Mesendoderm (in vitro differentiated cells): ENCODE measurements around the gene MARCHF10.
A peak's percentile ranks its signal among the peaks of the same experiment; 100 is the strongest.

Source experiments
- DNase-seq: peaks from one replicate; pipeline ENCODE4 v3.0.0; 2013
- H2AK5ac ChIP-seq: 2 replicates; pipeline ENCODE4 v1.6.1; 2013; ENCODE audit warnings: low read length, inconsistent platforms
- H2BK120ac ChIP-seq: 2 replicates; pipeline ENCODE4 v1.6.1; 2013; ENCODE audit warnings: low read depth, mild to moderate bottlenecking, low read length, moderate library complexity, mixed read lengths
- H2BK15ac ChIP-seq: replicated peaks from 2 replicates; pipeline ENCODE4 v1.6.1; 2013; ENCODE audit warnings: low read depth, mild to moderate bottlenecking, moderate library complexity
- H2BK5ac ChIP-seq: 2 replicates; pipeline ENCODE4 v1.6.1; 2013; ENCODE audit warnings: low read length, inconsistent platforms
- H3K18ac ChIP-seq: 2 replicates; pipeline ENCODE4 v1.6.1; 2013; ENCODE audit warnings: mild to moderate bottlenecking, low read length, mixed read lengths
- H3K23ac ChIP-seq: one replicate; pipeline ENCODE4 v1.6.1; 2013; ENCODE audit warnings: low read length
- H3K27ac ChIP-seq: 2 replicates; pipeline ENCODE4 v1.5.1; 2013; ENCODE audit warnings: low read depth, mild to moderate bottlenecking, inconsistent platforms, low read length, moderate library complexity
- H3K27me3 ChIP-seq: 2 replicates; pipeline ENCODE4 v1.6.1; 2013; ENCODE audit warnings: low read length, control low read depth, mild to moderate bottlenecking, inconsistent platforms; ENCODE audit not compliant: insufficient read depth, poor library complexity
- H3K36me3 ChIP-seq: 2 replicates; pipeline ENCODE4 v1.6.1; 2013; ENCODE audit warnings: low read length, inconsistent platforms; ENCODE audit not compliant: control insufficient read depth, insufficient read depth
- H3K4ac ChIP-seq: one replicate; pipeline ENCODE4 v1.6.1; 2013; ENCODE audit warnings: low read depth, mild to moderate bottlenecking, low read length, moderate library complexity
- H3K4me1 ChIP-seq: 2 replicates; pipeline ENCODE4 v1.6.1; 2013; ENCODE audit warnings: low read depth, low read length, inconsistent platforms; ENCODE audit not compliant: control insufficient read depth
- H3K4me2 ChIP-seq: 2 replicates; pipeline ENCODE4 v1.6.1; 2013; ENCODE audit warnings: low read length
- H3K4me3 ChIP-seq: 2 replicates; pipeline ENCODE4 v1.5.1; 2013; ENCODE audit warnings: mild to moderate bottlenecking, low read length
- H3K56ac ChIP-seq: one replicate; pipeline ENCODE4 v1.6.1; 2013; ENCODE audit warnings: low read length
- H3K79me1 ChIP-seq: 2 replicates; pipeline ENCODE4 v1.6.1; 2013; ENCODE audit warnings: low read length, inconsistent platforms
- H3K79me2 ChIP-seq: 2 replicates; pipeline ENCODE4 v1.6.1; 2013; ENCODE audit warnings: mild to moderate bottlenecking, low read length; ENCODE audit not compliant: control insufficient read depth, insufficient read depth
- H3K9ac ChIP-seq: 2 replicates; pipeline ENCODE4 v1.6.1; 2013; ENCODE audit warnings: low read length, inconsistent platforms
- H4K5ac ChIP-seq: one replicate; pipeline ENCODE4 v1.6.1; 2013; ENCODE audit warnings: low read length
- H4K8ac ChIP-seq: one replicate; pipeline ENCODE4 v1.6.1; 2013; ENCODE audit warnings: low read depth, mild to moderate bottlenecking, control low read depth, low read length, moderate library complexity
- WGBS: extraction: QIAGEN DNeasy Blood & Tissue Kit; methylation state at CpG from one replicate; pipeline ENCODE4 v1.1.7; 2013; ENCODE audit warnings: low lambda C conversion rate, missing lambda C conversion rate; ENCODE audit not compliant: insufficient coverage; ENCODE audit errors: extremely low coverage; 5-methylcytosine and 5-hydroxymethylcytosine counted together

The MARCHF10 gene

DNA sequence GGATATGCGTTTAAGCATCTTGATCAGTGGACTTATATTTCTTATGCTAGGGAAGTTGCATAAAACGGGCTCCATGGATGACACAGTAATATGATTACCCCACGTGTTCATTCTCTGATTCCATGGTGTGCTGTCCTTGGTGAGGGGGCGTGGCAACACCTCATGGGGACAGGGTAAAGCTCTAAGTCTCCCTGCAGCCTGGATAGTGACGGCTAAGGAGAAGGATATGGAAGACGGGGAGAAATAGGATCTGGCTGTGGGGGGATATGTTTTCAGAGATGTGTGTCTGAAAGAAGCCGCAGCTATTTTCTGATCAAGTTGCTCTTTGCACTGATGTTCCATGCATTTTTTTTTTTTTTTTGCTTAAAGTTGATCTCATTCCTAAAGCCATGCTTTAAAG is 84.3 kb downstream of the MARCHF10 start:
- Histone ChIP-seq H3K27ac (no peak overlapping the region), H3K79me2 (no peaks in the 10 kb centered on the region), H3K18ac (no peak overlapping the region), H3K36me3 (no peaks in the 10 kb centered on the region), H2AK5ac (no peak overlapping the region), H4K5ac (no peak overlapping the region), H3K23ac (no peak overlapping the region), H4K8ac (no peak overlapping the region), H3K4me1 (no peaks in the 10 kb centered on the region), H3K4me3 (no peak overlapping the region), H3K4me2 (no peak overlapping the region), H3K4ac (no peak overlapping the region), H3K79me1 (no peaks in the 10 kb centered on the region), H2BK15ac (no peak overlapping the region), H3K27me3 (no peaks in the 10 kb centered on the region), H3K9ac (no peak overlapping the region), H3K56ac (no peak overlapping the region), H2BK120ac (no peak overlapping the region), H2BK5ac (no peak overlapping the region)
- WGBS, result no CpG with 5 or more reads among the region's 7 CpGs
- DNase-seq, result peak; percentile 37

DNA sequence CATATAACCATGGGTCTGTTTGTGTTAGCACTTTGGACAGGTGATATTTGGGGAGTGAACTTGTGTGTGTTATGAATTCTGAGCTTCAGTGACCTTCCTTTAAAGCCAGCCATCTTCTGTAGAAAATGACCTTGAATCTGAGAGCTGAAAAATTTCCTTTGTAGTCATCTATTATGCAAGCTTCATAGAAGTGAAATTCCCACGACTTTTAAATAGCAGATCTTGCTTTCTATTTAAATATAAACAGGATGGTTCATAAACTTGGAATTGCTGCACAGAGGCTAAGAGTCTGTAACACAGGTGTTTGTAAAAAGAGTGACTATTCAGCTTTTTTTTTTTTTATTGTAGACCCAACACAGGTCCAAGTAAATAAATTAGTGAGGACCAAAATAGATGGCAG is 85.5 kb downstream of the MARCHF10 start:
- H3K36me3 ChIP-seq, result no peaks in the 10 kb centered on the region
- H3K4me2 ChIP-seq, result no peak overlapping the region
- H3K18ac ChIP-seq, result no peak overlapping the region
- no peaks in the 10 kb centered on the region for H3K79me2 ChIP-seq
- H3K27me3 ChIP-seq, result no peaks in the 10 kb centered on the region
- WGBS, result no CpG with 5 or more reads among the region's 1 CpG
- no peak overlapping the region for H3K4me3 ChIP-seq
- H3K79me1 ChIP-seq, result no peaks in the 10 kb centered on the region
- no peak overlapping the region for H3K23ac ChIP-seq
- no peak overlapping the region for H3K56ac ChIP-seq
- no peak for DNase-seq
- H4K8ac ChIP-seq, result no peak overlapping the region
- H3K9ac ChIP-seq, result no peak overlapping the region
- no peak overlapping the region for H2BK15ac ChIP-seq
- no peak overlapping the region for H2BK120ac ChIP-seq
- no peak overlapping the region for H4K5ac ChIP-seq
- no peak overlapping the region for H2AK5ac ChIP-seq
- no peaks in the 10 kb centered on the region for H3K4me1 ChIP-seq
- no peak overlapping the region for H3K27ac ChIP-seq
- H2BK5ac ChIP-seq, result no peak overlapping the region
- no peak overlapping the region for H3K4ac ChIP-seq

GRCh38 chr17:62720126-62720850 is 87.8 kb downstream of the MARCHF10 start:
- Histone ChIP-seq H3K79me2 (no peaks in the 10 kb centered on the region), H4K8ac (no peak overlapping the region), H2BK120ac (no peak overlapping the region), H3K79me1 (no peaks in the 10 kb centered on the region), H2BK15ac (no peak overlapping the region), H3K9ac (no peak overlapping the region), H3K56ac (peak overlapping the region; percentile 53), H3K4me2 (no peak overlapping the region), H3K4me1 (no peaks in the 10 kb centered on the region), H3K18ac (no peak overlapping the region), H3K4ac (no peak overlapping the region), H2AK5ac (no peak overlapping the region), H3K27me3 (no peaks in the 10 kb centered on the region), H3K27ac (no peak overlapping the region), H3K4me3 (no peak overlapping the region), H3K36me3 (no peaks in the 10 kb centered on the region), H3K23ac (no peak overlapping the region), H2BK5ac (no peak overlapping the region), H4K5ac (no peak overlapping the region)
- WGBS, result no CpG with 5 or more reads among the region's 3 CpGs
- DNase-seq, result peak; percentile 51

DNA sequence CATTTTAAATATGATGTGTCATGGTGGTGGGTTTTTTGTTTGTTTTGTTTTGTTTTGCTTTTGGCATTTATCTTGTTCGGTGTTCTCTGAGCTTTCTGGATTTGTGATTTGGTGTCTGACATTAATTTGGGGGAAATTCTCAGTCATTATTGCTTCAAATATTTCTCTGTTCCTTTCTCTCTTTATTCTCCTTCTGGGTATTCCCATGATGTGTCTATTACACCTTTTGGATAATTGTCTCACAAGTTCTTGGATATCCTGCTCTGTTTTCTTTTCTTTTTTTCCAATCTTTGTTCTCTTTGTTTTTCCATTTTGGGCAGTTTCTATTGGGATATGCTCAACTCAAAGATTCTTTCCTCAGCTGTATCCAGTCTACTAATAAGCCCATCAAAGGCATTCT is 88.5 kb downstream of the MARCHF10 start:
- no peak overlapping the region for H3K23ac ChIP-seq
- H3K36me3 ChIP-seq, result no peaks in the 10 kb centered on the region
- no peak overlapping the region for H2AK5ac ChIP-seq
- no peak for DNase-seq
- no peak overlapping the region for H4K5ac ChIP-seq
- H2BK120ac ChIP-seq, result no peak overlapping the region
- no peak overlapping the region for H2BK5ac ChIP-seq
- no peak overlapping the region for H3K4ac ChIP-seq
- H3K18ac ChIP-seq, result no peak overlapping the region
- H3K9ac ChIP-seq, result no peak overlapping the region
- H3K4me1 ChIP-seq, result no peaks in the 10 kb centered on the region
- H2BK15ac ChIP-seq, result no peak overlapping the region
- no CpG with 5 or more reads among the region's 1 CpG for WGBS
- no peak overlapping the region for H3K4me3 ChIP-seq
- H3K4me2 ChIP-seq, result no peak overlapping the region
- no peak overlapping the region for H3K56ac ChIP-seq
- H3K79me2 ChIP-seq, result no peaks in the 10 kb centered on the region
- H4K8ac ChIP-seq, result no peak overlapping the region
- H3K27me3 ChIP-seq, result no peaks in the 10 kb centered on the region
- H3K79me1 ChIP-seq, result no peaks in the 10 kb centered on the region
- no peak overlapping the region for H3K27ac ChIP-seq

DNA sequence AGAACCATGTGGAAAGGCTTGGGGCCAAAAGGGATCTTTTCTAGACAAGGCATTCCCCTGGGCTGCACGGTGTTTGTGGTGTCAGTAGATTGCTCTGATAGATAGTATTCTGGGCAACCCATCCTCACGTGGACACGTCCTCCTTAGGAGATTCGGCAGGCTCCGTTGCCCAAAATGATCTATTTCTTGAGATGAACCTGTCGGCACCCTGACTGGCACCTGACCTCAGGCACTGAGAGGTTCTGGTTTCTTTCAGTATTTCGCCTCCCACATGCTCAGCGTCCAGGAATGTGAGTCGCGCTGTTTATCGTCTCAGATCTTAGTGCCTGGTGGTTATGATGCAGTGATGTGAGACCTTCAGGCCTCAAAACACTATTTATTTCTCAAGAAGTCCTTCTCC is 89.7 kb downstream of the MARCHF10 start:
- Histone ChIP-seq H3K27me3 (no peaks in the 10 kb centered on the region), H3K4me2 (no peak overlapping the region), H3K79me1 (no peaks in the 10 kb centered on the region), H2BK120ac (no peak overlapping the region), H3K36me3 (no peaks in the 10 kb centered on the region), H3K79me2 (no peaks in the 10 kb centered on the region), H3K4ac (no peak overlapping the region), H4K8ac (no peak overlapping the region), H3K56ac (no peak overlapping the region), H2AK5ac (no peak overlapping the region), H3K18ac (no peak overlapping the region), H3K4me1 (no peaks in the 10 kb centered on the region), H2BK15ac (no peak overlapping the region), H3K4me3 (no peak overlapping the region), H4K5ac (no peak overlapping the region), H3K27ac (no peak overlapping the region), H2BK5ac (no peak overlapping the region), H3K23ac (no peak overlapping the region), H3K9ac (no peak overlapping the region)
- no CpG with 5 or more reads among the region's 11 CpGs for WGBS
- DNase-seq, result no peak

DNA sequence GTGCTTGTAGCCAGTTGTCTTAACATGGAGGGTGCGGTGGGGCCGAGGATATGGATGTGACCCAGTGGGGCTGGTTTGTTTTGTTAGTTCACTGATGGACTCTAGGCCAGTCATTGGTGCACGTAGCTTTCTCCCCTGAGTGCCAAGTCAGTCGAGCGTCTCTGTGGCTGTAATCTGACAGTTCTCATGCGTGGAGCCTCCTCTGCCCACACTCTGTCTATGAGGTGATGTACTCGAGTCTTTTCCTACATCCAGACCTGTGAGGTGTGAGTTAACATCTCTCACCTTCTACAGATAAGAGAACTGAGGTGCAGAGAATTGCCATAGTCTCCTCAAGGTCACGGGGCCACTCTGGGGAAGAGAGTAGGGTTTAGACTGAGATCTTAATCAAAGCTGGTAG is 90.2 kb downstream of the MARCHF10 start:
- no peak overlapping the region for H3K4me3 ChIP-seq
- no peak overlapping the region for H2BK120ac ChIP-seq
- H2BK5ac ChIP-seq, result no peak overlapping the region
- H3K79me2 ChIP-seq, result no peaks in the 10 kb centered on the region
- no peaks in the 10 kb centered on the region for H3K27me3 ChIP-seq
- H3K4me2 ChIP-seq, result no peak overlapping the region
- H3K36me3 ChIP-seq, result no peaks in the 10 kb centered on the region
- no peak overlapping the region for H3K56ac ChIP-seq
- no peak overlapping the region for H2BK15ac ChIP-seq
- H2AK5ac ChIP-seq, result no peak overlapping the region
- no peak overlapping the region for H3K23ac ChIP-seq
- H4K5ac ChIP-seq, result no peak overlapping the region
- H3K18ac ChIP-seq, result no peak overlapping the region
- no CpG with 5 or more reads among the region's 8 CpGs for WGBS
- no peak overlapping the region for H3K9ac ChIP-seq
- H3K4me1 ChIP-seq, result no peaks in the 10 kb centered on the region
- H3K79me1 ChIP-seq, result no peaks in the 10 kb centered on the region
- no peak overlapping the region for H3K27ac ChIP-seq
- H4K8ac ChIP-seq, result no peak overlapping the region
- no peak overlapping the region for H3K4ac ChIP-seq
- no peak for DNase-seq
